Activated naive CD8-positive, alpha-beta T cell treated with anti-CD3 and anti-CD28 coated beads, Interleukin-2, amount 50 U/mL, for 16 hours (primary cell): ENCODE data around the gene DOK5.

Experiments used
- DNase-seq: peaks from one replicate; pipeline ENCODE4 v3.0.0-alpha.2; 2020; ENCODE audit warnings: low read depth, low spot score

The DOK5 gene

GRCh38 chr20:54608943-54609342 lies 133.6 kb downstream of the DOK5 start:
- DNase-seq: no peak

GRCh38 chr20:54611708-54612412 lies 136.5 kb downstream of the DOK5 start:
- DNase-seq: no peak

- no peak for DNase-seq
Measured at GRCh38 chr20:54618412-54618811, 143.0 kb downstream of the DOK5 start.

GRCh38 chr20:54619181-54619580 lies 143.8 kb downstream of the DOK5 start:
- no peak for DNase-seq

GRCh38 chr20:54619682-54620081 lies 144.3 kb downstream of the DOK5 start:
- DNase-seq: no peak

GRCh38 chr20:54620611-54621010 lies 145.2 kb downstream of the DOK5 start:
- no peak for DNase-seq

GRCh38 chr20:54622333-54623295 lies 147.2 kb downstream of the DOK5 start:
- no peak for DNase-seq

- no peak for DNase-seq
Measured at GRCh38 chr20:54623991-54624569, 148.7 kb downstream of the DOK5 start.

- no peak for DNase-seq
Measured at GRCh38 chr20:54624706-54625390, 149.5 kb downstream of the DOK5 start.

- no peak for DNase-seq
Measured at GRCh38 chr20:54625497-54625896, 150.1 kb downstream of the DOK5 start.

- DNase-seq: no peak
Measured at GRCh38 chr20:54626126-54626525, 150.7 kb downstream of the DOK5 start.

GRCh38 chr20:54629632-54630031 lies 154.2 kb downstream of the DOK5 start:
- DNase-seq: no peak

- DNase-seq: no peak
Measured at GRCh38 chr20:54630582-54630981, 155.2 kb downstream of the DOK5 start.

- no peak for DNase-seq
Measured at GRCh38 chr20:54631059-54631458, 155.7 kb downstream of the DOK5 start.

GRCh38 chr20:54633374-54634355 lies 158.3 kb downstream of the DOK5 start:
- no peak for DNase-seq

GRCh38 chr20:54636575-54636974 lies 161.2 kb downstream of the DOK5 start:
- DNase-seq: no peak

GRCh38 chr20:54639941-54640340 lies 164.5 kb downstream of the DOK5 start:
- DNase-seq: no peak

GRCh38 chr20:54640800-54641199 lies 165.4 kb downstream of the DOK5 start:
- DNase-seq: no peak

GRCh38 chr20:54642864-54643667 lies 167.7 kb downstream of the DOK5 start:
- DNase-seq: no peak

- DNase-seq: no peak
Measured at GRCh38 chr20:54643761-54644160, 168.4 kb downstream of the DOK5 start.
